RKO (cell line): ENCODE data around the gene FKBP8.
"Not testable (repeated sequence)": the region's sequence is repeated elsewhere in the genome, so short reads cannot be mapped to it uniquely, and the experiment has no call there.

ENCODE experiments used
- DNase-seq: peaks from one replicate; pipeline ENCODE4 v3.0.0-alpha.2; 2016; ENCODE audit warnings: low spot score

Gene FKBP8

DNA sequence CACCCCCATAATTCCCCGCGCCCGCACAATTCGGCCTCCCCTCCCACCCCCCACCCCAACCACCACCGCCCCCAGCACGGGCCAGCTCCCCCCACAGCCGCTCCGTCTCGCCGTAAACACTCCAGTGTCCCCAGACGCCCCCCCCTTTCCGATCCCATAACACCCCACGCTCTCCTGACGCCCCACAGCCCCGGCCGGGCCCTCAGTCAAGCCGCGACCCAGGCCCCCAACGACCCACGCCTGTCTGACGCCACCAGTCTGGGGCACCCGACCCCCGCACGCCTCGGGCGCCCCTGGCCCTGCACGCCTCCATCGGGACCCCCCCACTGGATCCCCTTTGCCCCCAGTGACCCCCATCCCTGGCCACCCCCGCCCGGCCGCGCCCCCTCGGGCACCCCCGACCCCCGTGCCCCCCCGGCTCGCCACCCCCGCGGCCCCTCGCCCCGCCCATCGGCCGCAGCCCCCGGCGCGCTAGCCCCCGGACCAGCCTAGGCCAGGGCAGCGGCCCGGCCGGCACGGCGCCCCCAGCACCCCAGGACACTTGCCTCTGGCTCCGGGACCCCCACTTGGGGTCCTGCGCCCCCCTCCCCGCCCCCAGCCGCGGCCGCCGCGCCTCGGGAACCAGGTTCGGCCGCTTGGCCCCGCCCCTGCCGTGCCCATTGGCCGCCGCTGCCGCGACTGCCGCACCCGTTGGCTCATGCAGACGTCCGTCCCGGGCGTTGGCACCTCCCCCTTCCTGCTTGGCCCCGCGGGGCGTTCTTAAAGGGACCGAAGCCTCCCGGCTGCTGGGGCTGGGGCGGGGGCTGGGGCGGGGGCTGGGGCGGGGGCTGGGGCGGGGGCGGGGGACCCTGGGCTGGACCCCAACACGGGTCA, at the start of gene FKBP8:
Gene FKBP8 (minus strand): TSS at position 633 of the 873 bp plus-strand sequence. CDS start 1,603 bp downstream, outside the sequence.
- peak; percentile 90 for DNase-seq

DNA sequence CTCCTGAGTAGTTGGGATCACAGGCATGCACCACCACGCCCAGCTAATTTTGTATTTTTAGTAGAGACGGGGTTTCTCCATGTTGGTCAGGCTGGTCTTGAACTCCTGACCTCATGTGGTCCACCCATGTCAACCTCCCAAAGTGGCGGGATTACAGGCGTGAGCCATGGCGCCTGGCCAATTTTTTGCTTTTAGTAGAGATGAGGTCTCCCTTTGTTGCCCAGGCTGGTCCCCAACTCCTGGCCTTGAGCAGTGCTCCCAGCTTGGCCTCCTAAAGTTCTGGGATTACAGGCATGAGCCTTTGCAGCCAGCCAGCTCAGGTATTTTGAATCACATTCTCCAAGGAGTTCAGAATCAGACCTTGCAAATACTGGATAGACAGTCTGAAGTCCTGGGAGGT, 49.4 kb upstream of the FKBP8 start:
- DNase-seq, result not testable (repeated sequence)

DNA sequence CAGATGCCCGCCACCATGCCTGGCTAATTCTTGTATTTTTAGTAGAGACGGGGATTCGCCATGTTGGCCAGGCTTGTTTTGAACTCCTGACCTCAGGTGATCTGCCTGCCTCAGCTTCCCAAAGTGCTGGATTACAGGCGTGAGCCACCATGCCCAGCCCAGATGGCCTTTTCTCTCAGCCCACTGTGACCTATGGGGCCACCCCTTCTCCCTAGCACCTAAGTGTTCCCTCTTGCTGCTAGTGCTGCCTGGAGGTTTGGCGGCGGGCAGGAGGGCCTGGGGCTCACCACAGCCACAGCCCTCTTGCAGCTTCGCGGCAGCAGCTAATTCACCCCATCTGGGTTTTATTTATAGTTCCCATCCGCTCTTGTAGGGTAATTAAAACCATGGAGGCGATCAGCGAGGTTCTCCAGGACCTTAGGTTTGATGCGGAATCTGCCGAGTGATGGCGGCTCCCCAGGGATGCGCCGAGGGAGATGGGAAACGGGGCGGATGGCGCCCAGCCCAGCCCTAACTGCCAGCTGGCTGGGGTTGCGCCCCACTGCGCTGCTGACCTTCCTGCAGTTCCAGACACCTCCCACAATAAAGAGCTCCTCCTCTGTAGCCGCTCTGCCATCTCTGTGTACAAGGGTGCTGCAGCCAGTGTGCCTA, 48.5 kb upstream of the FKBP8 start:
- no peak for DNase-seq

DNA sequence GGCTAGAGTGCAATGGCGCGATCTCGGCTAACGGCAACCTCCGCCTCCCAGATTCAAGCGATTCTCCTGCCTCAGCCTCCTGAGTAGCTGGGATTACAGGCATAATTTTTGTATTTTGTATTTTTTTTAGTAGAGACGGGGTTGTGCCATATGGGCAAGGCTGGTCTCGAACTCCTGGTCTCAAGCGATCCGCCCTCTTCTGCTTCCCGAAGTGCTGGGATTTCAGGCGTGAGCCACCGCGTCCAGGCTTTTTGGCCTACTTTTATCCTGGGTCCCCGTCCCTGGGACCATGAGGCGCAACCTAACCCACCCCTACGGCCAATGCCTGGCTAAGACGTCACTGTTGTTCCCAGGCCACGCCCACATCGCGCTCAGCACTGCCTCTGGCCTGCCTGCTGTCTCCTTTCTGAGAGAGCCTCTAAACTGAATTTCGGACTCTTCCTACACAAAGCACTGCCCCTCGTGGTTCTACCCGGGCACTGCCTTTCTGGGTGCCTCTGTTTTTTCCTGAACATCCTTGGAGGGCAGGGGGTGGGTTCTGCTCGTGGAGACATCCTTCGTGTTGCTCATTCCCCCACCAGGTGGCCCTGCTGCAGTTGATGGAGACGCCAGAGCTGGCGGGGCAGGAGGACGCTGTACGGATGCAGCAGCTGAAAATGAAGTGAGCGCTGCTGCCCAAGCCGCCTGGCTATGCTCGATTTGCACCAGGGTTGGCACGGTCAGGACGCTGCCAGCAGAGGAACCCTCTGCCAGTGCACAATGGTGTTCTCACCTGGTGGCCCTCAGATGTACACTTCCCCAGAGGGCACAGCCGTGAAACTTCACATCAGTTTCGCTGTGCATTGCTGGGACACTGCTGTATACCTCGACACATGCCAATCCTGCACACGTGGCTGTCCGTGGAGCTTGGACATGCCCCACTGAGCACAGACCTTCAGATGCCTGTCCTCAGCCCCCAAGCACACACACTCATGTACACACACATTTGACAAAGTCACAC, 47.2 kb upstream of the FKBP8 start:
- peak; percentile 94 for DNase-seq

DNA sequence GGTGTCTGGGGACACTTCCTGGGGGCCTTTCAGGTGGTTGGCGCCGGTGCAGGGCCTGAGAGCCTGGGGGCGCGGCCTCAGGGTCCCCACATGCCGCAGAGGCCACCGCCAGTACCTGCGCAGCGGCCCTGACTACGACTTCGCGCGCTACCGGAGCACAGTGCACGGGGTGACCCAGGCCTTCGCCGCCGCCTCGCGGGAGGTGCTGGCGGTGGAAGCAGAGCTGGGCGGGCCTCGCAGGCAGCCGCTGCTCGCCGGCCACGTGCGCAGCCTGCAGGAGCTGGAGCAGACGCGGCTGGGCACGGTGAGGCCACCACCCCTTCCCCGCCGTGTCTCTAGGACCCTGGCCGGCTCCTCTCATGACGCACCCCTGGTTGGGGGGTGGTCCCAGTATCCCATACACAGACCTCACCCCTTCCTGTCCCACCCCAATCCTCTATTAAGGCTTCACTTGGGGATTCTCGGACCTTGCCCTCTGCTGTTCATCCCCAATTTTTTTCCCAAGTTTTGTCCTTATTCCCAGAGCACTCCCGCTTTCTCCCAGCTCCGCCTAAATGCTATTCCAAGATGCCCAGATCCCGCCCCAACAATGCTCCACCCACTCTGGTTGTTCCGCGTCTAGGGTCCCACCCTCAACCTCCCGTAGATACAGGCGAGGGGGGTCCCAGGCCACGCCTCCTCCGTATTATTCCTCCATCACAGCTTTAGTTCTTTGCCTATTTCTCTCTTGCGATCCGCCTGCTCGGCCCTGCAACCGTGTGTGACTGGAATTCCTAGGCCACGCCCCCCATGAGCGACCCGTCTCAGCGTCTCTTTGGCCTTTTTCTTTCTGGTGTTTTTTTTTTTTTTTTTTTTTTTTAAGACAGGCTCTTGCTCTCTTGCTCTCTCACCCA, 46.3 kb upstream of the FKBP8 start:
- DNase-seq, result peak; percentile 81

DNA sequence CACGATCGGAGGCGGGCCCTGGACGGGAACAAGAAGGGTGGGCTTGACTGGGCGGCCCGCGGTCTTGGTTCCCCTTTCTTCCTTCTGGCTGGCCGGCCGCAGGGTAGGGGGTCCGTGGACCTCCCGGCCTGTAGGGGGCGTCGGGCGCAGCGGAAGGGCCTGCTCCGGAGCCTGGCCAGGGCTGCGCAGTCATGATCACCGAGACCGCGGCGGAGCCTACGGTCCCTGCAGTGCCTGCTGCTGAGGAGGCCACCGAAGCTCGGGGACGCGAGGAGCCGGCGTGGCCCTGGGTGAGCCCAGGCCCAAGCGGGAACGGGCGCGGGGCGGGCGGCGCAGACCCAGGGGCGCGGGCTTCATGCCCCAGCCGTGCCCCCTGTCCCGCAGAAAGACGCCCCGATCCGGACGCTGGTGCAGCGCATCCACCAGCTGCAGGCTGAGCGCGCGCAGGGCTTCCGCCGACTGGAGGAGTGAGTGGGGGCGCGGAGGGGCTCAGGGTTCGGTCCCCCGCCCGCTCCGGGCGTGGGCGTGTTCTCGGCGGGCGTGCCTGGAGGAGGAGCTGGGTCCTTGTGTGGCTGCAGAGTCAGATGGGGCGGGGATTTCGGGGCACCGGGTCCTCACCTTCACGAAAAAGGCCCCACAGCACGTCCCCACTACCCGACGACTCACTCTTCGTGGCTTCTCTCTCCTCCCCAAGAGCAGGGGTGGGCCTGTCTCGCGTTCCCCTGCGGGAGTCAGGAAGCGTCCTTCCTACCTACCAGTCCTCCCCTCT, 45.4 kb upstream of the FKBP8 start, which contains the start of gene REX1BD:
Gene REX1BD (plus strand): TSS at position 188 of the 769 bp plus-strand sequence. CDS start 4 bp downstream, at position 192.
- peak; percentile 87 for DNase-seq

DNA sequence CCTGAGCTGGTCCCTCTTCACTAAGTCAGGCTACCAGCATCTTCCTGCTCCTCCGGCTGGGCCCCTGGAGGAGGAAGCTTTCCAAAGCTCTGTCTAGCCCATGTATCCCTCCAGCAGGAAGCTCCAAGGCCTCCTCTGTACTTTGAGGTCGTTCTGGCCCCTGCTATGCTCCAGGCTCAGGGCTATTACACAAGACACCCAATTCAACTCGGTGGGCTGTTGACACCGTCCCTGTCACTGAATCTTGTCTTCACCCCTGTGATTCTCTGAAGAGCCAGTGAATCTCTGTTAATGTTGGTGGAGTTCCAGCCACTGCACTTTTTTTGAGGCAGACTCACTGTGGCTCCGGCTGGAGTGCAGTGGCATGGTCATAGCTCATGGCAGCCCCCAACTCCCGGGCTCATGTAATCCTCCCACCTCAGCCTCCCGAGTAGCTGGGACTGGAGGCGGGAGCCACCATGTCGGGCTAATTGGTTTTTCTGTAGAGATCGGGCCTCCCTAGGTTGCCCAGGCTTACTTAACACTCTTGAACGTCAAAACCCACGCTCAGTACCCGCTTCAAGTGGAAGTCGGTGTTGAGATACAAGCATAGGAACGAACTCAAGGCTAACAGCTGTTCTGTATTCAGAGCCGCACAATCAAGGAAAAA, 44.7 kb upstream of the FKBP8 start:
- no peak for DNase-seq

DNA sequence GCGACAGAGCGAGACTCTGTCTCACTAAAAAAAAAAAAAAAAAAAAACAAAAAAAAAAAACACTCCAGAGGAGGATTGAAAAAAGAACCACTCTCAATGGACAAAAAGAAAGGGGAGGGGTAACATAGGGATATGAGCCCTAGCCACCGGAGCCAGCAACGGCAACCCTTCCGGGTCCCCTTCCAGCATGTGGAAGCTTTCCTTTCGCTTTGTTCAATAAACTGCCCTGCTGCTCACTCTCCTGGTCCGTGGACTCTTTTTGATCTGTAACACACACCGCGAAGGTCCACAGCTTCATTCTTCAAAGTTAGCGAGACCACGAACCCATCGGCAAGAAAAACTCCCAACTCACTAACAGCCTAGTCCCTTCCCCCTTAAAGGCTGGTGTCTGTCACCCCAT, 44.2 kb upstream of the FKBP8 start:
- no peak for DNase-seq

DNA sequence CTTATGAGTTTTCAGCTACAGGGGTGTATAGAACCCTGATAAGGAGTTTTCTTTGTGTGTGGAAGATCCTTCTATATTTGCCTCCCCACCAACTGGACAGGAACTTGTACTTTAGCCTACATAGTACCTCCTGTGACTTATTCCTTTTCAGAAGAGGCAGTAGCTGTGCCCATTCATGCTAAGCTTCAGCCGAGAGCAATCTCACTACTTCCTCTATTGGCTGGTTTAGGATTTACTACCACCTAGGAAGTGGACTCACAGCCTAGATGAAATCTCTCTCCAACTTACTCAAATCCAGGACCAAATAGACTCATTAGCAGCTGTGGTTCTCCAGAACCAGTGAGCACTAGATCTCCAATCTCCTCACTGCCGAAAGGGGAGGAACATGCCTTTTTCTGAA, 42.9 kb upstream of the FKBP8 start:
- peak; percentile 44 for DNase-seq

DNA sequence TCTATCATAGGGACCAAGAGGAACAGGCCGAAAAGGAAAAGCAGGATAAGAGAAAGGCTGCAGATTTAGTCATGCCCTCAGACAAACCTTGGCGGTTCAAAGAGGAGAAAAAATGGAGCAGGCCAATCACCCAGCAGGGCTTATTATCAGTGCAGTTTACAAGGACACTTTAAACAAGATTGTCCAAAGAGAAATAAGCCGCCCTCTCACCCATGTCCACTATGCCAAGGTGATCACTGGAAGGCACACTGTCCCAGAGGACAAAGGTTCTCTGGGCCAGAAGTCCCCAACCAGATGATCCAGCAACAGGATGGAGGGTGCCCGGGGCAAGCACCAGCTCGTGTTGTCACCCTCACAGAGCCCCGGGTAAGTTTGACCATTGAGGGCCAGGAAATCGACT, 36.9 kb upstream of the FKBP8 start:
- DNase-seq, result no peak

DNA sequence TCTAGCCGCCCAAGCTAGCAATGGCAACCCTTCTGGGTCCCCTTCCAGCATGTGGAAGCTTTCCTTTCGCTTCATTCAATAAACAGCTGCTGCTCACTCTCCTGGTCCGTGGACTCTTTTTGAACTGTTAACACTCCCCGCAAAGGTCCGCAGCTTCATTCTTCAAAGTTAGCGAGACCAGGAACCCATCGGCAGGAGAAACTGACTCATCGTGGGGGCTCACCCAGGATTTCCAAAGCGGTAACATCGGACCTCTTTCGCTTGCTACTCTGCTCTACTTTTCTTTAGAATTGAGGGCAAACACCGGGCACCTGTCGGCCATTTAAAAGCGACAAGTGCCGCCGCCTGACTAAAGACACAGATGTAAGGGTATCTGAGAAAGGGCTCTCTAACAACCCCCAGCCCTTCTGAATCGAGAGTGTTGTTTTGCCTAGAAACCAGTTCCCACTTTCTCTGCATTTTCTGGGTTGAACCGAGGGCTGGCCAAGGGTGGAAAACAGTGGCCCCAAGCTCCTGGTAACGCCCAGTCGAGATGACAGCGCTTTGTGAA, 34.1 kb upstream of the FKBP8 start:
- no peak for DNase-seq

DNA sequence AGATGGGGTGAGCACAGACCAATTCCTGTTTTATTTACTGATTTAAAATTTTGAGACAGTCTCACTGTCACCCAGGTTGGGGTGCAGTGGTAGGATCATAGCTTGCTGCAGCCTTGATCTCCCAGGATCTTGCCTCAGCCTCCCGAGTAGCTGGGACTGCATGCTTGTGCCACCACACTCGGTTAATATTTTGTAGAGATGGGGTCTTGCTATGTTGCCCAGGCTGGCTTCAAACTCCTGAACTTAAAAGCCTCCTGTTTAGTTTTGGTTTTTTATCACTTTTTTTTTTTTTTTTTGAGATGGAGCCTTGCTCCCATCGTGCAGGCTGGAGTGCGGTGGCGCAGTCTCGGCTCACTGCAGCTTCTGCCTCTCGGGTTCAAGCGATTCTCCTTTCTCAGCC, 33.0 kb upstream of the FKBP8 start:
- no peak for DNase-seq

DNA sequence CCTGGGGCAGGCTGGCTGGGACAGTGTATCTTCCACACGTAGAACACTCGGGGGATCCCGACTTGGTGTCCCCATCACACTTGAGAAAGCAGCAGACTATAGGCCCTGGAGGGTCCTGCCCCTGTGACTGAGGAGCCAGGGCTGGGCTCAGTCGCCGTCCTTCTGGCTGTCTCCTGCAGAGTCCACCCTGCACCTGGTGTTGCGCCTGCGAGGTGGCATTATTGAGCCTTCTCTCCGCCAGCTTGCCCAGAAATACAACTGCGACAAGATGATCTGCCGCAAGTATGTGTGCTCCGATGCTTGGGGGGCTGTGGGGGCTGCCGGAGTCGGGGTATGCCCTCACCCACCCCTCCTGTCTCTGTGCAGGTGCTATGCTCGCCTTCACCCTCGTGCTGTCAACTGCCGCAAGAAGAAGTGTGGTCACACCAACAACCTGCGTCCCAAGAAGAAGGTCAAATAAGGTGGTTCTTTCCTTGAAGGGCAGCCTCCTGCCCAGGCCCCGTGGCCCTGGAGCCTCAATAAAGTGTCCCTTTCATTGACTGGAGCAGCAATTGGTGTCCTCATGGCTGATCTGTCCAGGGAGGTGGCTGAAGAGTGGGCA, 31.4 kb upstream of the FKBP8 start:
- no peak for DNase-seq

DNA sequence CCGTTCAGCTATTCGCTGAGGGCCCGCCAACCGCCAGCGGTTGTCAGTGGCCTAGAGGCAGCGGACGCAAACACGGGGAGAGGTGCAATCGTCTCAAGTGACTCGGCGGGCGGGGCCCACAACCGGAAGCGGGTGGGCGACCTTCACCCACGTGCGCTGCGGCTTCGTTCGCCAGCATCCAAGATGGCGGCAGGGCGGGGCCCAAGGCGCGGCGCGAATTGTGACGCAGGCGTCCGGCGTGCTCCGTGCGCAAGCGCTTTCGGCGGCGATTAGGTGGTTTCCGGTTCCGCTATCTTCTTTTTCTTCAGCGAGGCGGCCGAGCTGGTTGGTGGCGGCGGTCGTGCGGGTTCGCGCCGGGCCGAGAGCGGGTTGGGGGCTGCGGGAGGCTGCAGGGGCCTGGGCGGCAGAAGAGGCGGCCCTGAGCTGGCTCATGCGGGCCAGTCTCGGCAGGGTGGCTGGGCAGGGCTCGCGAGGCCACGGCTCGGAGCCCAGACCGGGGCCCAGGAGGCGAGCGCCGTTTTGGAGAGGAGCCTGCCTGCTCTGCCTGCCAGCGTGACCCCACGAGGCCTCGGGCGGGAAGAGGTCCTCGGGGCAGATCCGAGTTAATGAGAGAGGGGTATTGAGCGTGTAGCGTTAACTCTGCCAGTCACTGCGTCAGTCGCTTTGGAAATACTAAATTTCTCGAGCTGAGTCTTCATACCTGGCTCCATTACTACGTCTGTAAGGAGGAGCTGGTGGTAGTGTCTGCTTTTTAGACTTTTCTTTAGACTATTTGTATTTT, 28.4 kb upstream of the FKBP8 start, which contains the start of gene UBA52:
Gene UBA52 (plus strand): TSS at position 294 of the 781 bp plus-strand sequence. CDS start 1,444 bp downstream, outside the sequence.
- DNase-seq, result peak; percentile 97

DNA sequence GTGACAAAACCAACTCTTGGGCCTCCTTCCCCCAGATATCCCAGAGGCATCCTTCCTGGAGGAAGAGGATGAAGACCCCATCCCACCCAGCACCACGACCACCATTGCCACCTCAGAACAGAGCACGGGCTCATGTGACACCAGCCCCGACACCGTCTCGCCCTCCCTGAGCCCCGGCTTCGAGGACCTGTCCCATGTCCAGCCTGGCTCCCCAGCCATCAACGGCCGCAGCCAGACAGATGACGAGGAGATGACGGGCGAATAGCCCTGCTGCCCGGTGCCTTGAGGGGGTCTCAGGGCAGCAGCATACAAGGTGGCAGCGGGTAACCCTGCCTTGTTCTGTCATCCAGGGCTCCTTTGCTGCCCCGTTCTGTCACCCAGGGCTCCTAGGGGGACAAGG, 25.0 kb upstream of the FKBP8 start:
- no peak for DNase-seq

DNA sequence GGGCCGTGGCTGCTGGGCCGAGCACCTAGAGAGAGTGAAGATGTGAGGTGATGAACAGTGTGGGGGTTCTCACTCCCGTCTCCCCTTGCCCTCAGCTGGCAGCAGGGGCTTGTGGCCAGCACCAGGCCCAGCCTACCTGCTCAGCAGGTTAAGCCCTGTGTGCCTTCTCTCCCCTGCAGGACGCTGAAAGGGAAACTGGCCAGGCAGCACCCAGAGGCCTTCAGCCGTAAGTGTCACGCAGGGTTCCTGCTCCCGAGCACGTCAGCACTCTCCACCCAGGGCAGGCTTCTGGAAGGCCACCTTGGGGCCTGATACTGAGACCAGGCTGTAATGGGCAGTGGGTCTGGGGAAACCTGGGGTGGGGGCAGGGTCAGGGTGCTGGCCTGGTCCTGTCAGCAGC, 23.6 kb upstream of the FKBP8 start:
- DNase-seq, result no peak

DNA sequence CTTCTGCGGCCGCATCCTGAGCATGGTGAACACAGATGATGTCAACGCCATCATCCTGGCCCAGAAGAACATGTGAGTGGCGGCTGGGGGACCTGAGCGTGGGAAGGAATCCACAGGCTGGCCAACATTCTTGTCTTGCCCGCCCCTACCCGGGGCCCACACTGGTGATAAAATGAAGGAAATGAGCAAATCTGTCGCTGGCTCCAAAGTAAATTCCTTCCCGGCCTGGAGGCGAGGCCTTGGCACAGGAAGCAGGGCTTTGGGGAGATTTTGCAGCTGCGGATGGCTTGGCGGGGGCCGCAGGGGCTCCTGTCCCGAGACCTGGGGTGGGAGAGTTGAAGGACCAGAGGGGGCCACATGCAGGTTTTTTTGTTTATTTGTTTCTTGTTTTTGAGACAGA, 18.7 kb upstream of the FKBP8 start:
- no peak for DNase-seq

DNA sequence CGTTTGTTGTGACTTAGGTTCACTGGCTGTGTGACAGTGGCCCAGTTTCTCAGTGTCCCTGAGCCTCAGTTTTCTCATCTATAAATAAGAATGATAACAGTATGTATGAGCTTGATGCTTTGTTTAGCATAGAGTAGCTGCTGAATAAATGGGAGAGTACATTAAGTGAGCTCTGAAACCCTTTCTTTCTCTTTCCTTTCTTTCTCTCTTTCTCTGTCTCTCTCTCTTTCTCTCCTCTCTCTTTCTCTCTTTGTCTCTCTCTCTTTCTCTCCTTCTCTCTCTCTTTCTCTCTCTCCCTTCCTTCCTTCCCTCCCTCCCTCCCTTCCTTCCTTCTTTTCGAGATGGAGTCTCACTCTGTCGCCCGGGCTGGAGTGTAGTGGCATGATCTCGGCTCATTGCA, 16.3 kb upstream of the FKBP8 start:
- no peak for DNase-seq
